H1 (cell line): ENCODE results near the gene PAF1. TPM values are rescaled to one million over a fixed set of nuclear protein-coding genes. Genes with fewer than 3 reads are reported as not detected.

Experiments used
- CBX8 ChIP-seq: fragments of 300-800, 300-1000 bp; sonication (generic); IDR thresholded peaks from 2 replicates; pipeline ENCODE4 v1.7.1; 2016; ENCODE audit warnings: low read depth, low read length, borderline replicate concordance
- CTBP2 ChIP-seq: IDR thresholded peaks from 2 replicates; pipeline ENCODE4 v1.7.0; 2011; ENCODE audit warnings: borderline replicate concordance, mild to moderate bottlenecking, moderate library complexity, mixed read lengths, low read length; ENCODE audit not compliant: insufficient read depth, insufficient read length
- EP300 ChIP-seq, 2 experiments: IDR thresholded peaks; 1 replicate in 1 of 2; 2 replicates in 1 of 2; pipeline ENCODE4 v1.6.1; 2011 to 2012; ENCODE audit warnings: low read depth in 2 of 2, low read length in 2 of 2, mild to moderate bottlenecking in 2 of 2, borderline replicate concordance in 1 of 2, inconsistent platforms in 1 of 2, moderate library complexity in 1 of 2
- EZH2 ChIP-seq: fragments of 200-600 bp; sonication (generic); IDR thresholded peaks from 2 replicates; pipeline ENCODE4 v1.7.1; 2012; ENCODE audit warnings: low read depth, mild to moderate bottlenecking, moderate library complexity, low read length, inconsistent platforms; ENCODE audit not compliant: severe bottlenecking
- HDAC2 ChIP-seq, 2 experiments: fragments of 300-600 bp in 1 of 2; sonication (generic) in 1 of 2; IDR thresholded peaks; 2 replicates each; pipeline ENCODE4 v1.6.1; 2011 to 2012; ENCODE audit warnings: low read depth in 2 of 2, low read length in 2 of 2, mild to moderate bottlenecking in 2 of 2, moderate library complexity in 2 of 2, borderline replicate concordance in 1 of 2, inconsistent platforms in 1 of 2
- HDAC6 ChIP-seq: IDR thresholded peaks from one replicate; pipeline ENCODE4 v1.7.1; 2012; ENCODE audit warnings: low read depth, mild to moderate bottlenecking, inconsistent platforms, low read length, moderate library complexity
- KDM4A ChIP-seq: IDR thresholded peaks from one replicate; pipeline ENCODE4 v1.7.1; 2012; ENCODE audit warnings: low read depth, mild to moderate bottlenecking, moderate library complexity, low read length, inconsistent platforms; ENCODE audit not compliant: severe bottlenecking
- MAFK ChIP-seq: IDR thresholded peaks from 2 replicates; pipeline ENCODE4 v1.6.1; 2012; ENCODE audit warnings: low read depth, mild to moderate bottlenecking, improper control_type of control experiment, low read length
- POLR2AphosphoS5 ChIP-seq: IDR thresholded peaks from 2 replicates; pipeline ENCODE4 v1.6.1; 2011; ENCODE audit warnings: low read depth, low read length
- RFX5 ChIP-seq: IDR thresholded peaks from 2 replicates; pipeline ENCODE4 v1.6.1; 2011; ENCODE audit warnings: low read depth, low read length, improper control_type of control experiment, borderline replicate concordance
- polyA plus RNA-seq, 7 experiments: library from polyadenylated mRNA; depleted of rRNA in 3 of 7; stranded (reverse) in 5 of 7; unstranded in 2 of 7; fragments of >200 nt in 5 of 7; fragments of 200-250 nt in 2 of 7; gene quantifications; 1 replicate in 5 of 7; 2 replicates in 1 of 7; 4 replicates in 1 of 7; pipeline versions ENCODE4 v1.2.1 to v1.2.3, GENCODE V29; 2011 to 2013; ENCODE audit warnings: missing spikeins in 2 of 7, mixed read lengths in 2 of 7
- total RNA-seq: library from RNA; stranded (reverse); fragmentation: NEBNext Ultra II Directional; extraction: Animal tissue kit (Norgen Biotek cat#: 25700); gene quantifications from 2 replicates; pipeline ENCODE4 v1.2.1, GENCODE V29; 2021
- TF ChIP-seq, protein P1 (sequence below): IDR thresholded peaks from 2 replicates; pipeline ENCODE4 v1.6.1; 2011; ENCODE audit warnings: low read depth, mild to moderate bottlenecking, low read length; ENCODE audit not compliant: insufficient read depth

Gene PAF1
- total and polyA plus RNA-seq, 2 of the 8 experiments (the other 6 are each of a cell fraction or from before 2014, with no cell fraction given): 31.4 to 58.6 TPM

- no peak for TF ChIP-seq CBX8
- no peak for TF ChIP-seq HDAC6
- no peak for TF ChIP-seq EP300 (IDR thresholded peaks at IDR 0.05; ENCODE audit: borderline replicate concordance in 1 of 2, low read depth in 2 of 2, low read length in 2 of 2)
- TF ChIP-seq MAFK: no peak
- no peak for TF ChIP-seq EZH2
- TF ChIP-seq, protein P1, sequence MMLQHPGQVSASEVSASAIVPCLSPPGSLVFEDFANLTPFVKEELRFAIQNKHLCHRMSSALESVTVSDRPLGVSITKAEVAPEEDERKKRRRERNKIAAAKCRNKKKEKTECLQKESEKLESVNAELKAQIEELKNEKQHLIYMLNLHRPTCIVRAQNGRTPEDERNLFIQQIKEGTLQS: no peak
- TF ChIP-seq CTBP2: no peak
- TF ChIP-seq HDAC2 (IDR thresholded peaks at IDR 0.05; ENCODE audit: borderline replicate concordance in 1 of 2, low read depth in 2 of 2, low read length in 2 of 2): no peak
- TF ChIP-seq POLR2AphosphoS5: no peak
- TF ChIP-seq RFX5: no peak
- TF ChIP-seq KDM4A: no peak
These were observed 8.8 kb upstream of the PAF1 start (continued) for GRCh38 chr19:39399668-39400050.
